ENCODE measurements around the gene MRPL50. TPM values are rescaled to one million over a fixed set of nuclear protein-coding genes. Genes with fewer than 3 reads are reported as not detected.

MRPL50 gene
- total RNA-seq, 1 donor from 2014 or later: 11.9 TPM

DNA sequence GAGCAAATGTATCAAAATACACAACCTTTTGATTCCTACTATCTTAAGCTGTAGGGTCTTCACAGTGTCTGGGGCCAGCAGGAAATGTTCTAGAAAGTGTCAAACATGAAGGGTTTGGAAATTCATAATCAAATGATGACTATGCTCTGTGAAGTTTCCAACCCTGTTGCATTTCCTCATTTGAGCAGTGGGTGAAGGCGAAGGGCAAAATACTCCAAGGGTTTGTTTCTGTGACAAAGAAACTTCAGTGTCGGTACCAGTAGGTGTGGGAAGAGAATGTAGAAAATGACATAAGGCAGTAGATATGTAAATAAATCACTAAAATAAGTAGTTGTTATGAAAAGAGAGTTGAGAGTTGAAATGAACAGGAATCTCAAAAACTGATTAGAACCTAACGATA is 36.6 kb upstream of the MRPL50 start:
- Mint-ChIP-seq H3K27me3 (ENCODE audit: low read depth, unreplicated experiment) (peaks cover 10% of the 10 kb centered on the region), H3K4me1 (ENCODE audit: low read depth, unreplicated experiment) (peaks cover 1% of the 10 kb centered on the region), H3K9me3 (ENCODE audit: unreplicated experiment) (no peaks in the 10 kb centered on the region), H3K27ac (ENCODE audit: unreplicated experiment) (no peak overlapping the region), H3K4me3 (ENCODE audit: unreplicated experiment) (no peak overlapping the region), H3K36me3 (ENCODE audit: low read depth, unreplicated experiment) (no peaks in the 10 kb centered on the region)
- no peak overlapping the region for H3K9ac ChIP-seq (ENCODE audit: low read length)
- no peak overlapping the region for H2AFZ ChIP-seq (ENCODE audit: low read depth, low read length)
- no peak overlapping the region for H3K4me3 ChIP-seq (ENCODE audit: insufficient read depth, low read depth, low read length)
- FAIRE-seq (no peak), DNase-seq (ENCODE audit: low read depth) (no peak)
- TF ChIP-seq, protein P1, sequence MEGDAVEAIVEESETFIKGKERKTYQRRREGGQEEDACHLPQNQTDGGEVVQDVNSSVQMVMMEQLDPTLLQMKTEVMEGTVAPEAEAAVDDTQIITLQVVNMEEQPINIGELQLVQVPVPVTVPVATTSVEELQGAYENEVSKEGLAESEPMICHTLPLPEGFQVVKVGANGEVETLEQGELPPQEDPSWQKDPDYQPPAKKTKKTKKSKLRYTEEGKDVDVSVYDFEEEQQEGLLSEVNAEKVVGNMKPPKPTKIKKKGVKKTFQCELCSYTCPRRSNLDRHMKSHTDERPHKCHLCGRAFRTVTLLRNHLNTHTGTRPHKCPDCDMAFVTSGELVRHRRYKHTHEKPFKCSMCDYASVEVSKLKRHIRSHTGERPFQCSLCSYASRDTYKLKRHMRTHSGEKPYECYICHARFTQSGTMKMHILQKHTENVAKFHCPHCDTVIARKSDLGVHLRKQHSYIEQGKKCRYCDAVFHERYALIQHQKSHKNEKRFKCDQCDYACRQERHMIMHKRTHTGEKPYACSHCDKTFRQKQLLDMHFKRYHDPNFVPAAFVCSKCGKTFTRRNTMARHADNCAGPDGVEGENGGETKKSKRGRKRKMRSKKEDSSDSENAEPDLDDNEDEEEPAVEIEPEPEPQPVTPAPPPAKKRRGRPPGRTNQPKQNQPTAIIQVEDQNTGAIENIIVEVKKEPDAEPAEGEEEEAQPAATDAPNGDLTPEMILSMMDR (IDR thresholded peaks at IDR 0.05; ENCODE audit: insufficient read depth, low read depth, low read length): no peak
- no peak for TF ChIP-seq EZH2 (IDR thresholded peaks at IDR 0.05; ENCODE audit: insufficient read depth, low read length)
- H4K20me1 ChIP-seq (ENCODE audit: insufficient read depth, low read length): no peaks in the 10 kb centered on the region
- no peaks in the 10 kb centered on the region for H3K36me3 ChIP-seq (ENCODE audit: insufficient read depth, low read length)
- no peak overlapping the region for H3K27ac ChIP-seq (ENCODE audit: low read depth, low read length)
- no peaks in the 10 kb centered on the region for H3K9me3 ChIP-seq (ENCODE audit: insufficient read depth, low read depth, low read length)
- no peak overlapping the region for H3K4me2 ChIP-seq (ENCODE audit: low read length)
- H3K79me2 ChIP-seq (ENCODE audit: insufficient read depth, low read length): no peaks in the 10 kb centered on the region
- H3K4me1 ChIP-seq (ENCODE audit: insufficient read depth, low read length): no peaks in the 10 kb centered on the region
- peaks cover 2% of the 10 kb centered on the region for H3K27me3 ChIP-seq (ENCODE audit: insufficient read depth, low read length)

DNA sequence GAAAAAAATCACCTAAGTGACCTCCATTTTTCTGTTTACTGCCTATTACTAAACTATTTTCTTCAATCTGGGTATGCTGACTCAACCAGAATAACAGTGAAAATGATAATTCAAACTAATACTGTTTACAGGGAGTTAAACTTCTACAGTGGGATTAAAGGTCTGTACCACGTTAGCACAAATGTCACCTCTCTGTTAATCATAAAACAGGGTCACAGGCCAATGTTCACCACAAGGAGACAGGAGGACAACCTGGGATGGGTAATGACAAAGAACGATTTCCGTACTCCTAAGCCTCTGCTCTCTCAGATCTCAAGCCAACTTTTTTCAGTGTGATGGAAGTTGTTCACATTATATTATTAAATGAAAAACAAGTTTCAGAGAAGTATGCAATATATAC is 34.8 kb upstream of the MRPL50 start:
- peaks cover 1% of the 10 kb centered on the region for H3K4me1 Mint-ChIP-seq (ENCODE audit: low read depth, unreplicated experiment)
- no peak overlapping the region for H2AFZ ChIP-seq (ENCODE audit: low read depth, low read length)
- no peaks in the 10 kb centered on the region for H3K79me2 ChIP-seq (ENCODE audit: insufficient read depth, low read length)
- FAIRE-seq (no peak), DNase-seq (ENCODE audit: low read depth) (no peak)
- no peak overlapping the region for H3K4me3 Mint-ChIP-seq (ENCODE audit: unreplicated experiment)
- H4K20me1 ChIP-seq (ENCODE audit: insufficient read depth, low read length): no peaks in the 10 kb centered on the region
- H3K4me2 ChIP-seq (ENCODE audit: low read length): no peak overlapping the region
- H3K36me3 Mint-ChIP-seq (ENCODE audit: low read depth, unreplicated experiment): no peaks in the 10 kb centered on the region
- no peaks in the 10 kb centered on the region for H3K9me3 ChIP-seq (ENCODE audit: insufficient read depth, low read depth, low read length)
- no peaks in the 10 kb centered on the region for H3K36me3 ChIP-seq (ENCODE audit: insufficient read depth, low read length)
- no peak overlapping the region for H3K27ac Mint-ChIP-seq (ENCODE audit: unreplicated experiment)
- no peaks in the 10 kb centered on the region for H3K4me1 ChIP-seq (ENCODE audit: insufficient read depth, low read length)
- H3K9me3 Mint-ChIP-seq (ENCODE audit: unreplicated experiment): no peaks in the 10 kb centered on the region
- H3K27ac ChIP-seq (ENCODE audit: low read depth, low read length): no peak overlapping the region
- peaks cover 2% of the 10 kb centered on the region for H3K27me3 ChIP-seq (ENCODE audit: insufficient read depth, low read length)
- no peak overlapping the region for H3K4me3 ChIP-seq (ENCODE audit: insufficient read depth, low read depth, low read length)
- H3K9ac ChIP-seq (ENCODE audit: low read length): no peak overlapping the region
- TF ChIP-seq, protein P1 (IDR thresholded peaks at IDR 0.05; ENCODE audit: insufficient read depth, low read depth, low read length): no peak
- no peak for TF ChIP-seq EZH2 (IDR thresholded peaks at IDR 0.05; ENCODE audit: insufficient read depth, low read length)
- H3K27me3 Mint-ChIP-seq (ENCODE audit: low read depth, unreplicated experiment): peaks cover 14% of the 10 kb centered on the region

DNA sequence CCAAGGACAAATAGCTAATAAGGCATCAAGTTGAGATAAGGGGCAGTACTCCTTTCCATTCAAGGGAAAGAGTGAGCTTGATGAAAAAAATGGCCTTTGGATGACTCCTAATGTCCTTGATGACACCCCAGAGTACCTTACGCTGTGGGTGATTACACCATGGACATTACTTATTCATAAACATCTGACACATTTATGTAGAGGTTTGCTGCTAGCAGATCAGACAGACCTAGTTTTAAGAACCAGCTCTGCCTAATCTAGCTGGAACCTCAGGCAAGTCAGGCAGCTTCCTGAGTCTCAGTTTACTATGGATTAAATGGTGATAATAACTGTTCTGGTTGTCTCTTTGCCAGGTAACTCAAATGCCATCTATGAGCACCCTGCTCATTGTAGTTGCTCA is 34.3 kb upstream of the MRPL50 start:
- peaks cover 2% of the 10 kb centered on the region for H3K27me3 ChIP-seq (ENCODE audit: insufficient read depth, low read length)
- H3K9me3 ChIP-seq (ENCODE audit: insufficient read depth, low read depth, low read length): no peaks in the 10 kb centered on the region
- H3K27ac Mint-ChIP-seq (ENCODE audit: unreplicated experiment): no peak overlapping the region
- H4K20me1 ChIP-seq (ENCODE audit: insufficient read depth, low read length): no peaks in the 10 kb centered on the region
- no peaks in the 10 kb centered on the region for H3K36me3 Mint-ChIP-seq (ENCODE audit: low read depth, unreplicated experiment)
- no peaks in the 10 kb centered on the region for H3K36me3 ChIP-seq (ENCODE audit: insufficient read depth, low read length)
- no peaks in the 10 kb centered on the region for H3K79me2 ChIP-seq (ENCODE audit: insufficient read depth, low read length)
- H3K4me2 ChIP-seq (ENCODE audit: low read length): no peak overlapping the region
- no peak overlapping the region for H3K27ac ChIP-seq (ENCODE audit: low read depth, low read length)
- H3K4me3 Mint-ChIP-seq (ENCODE audit: unreplicated experiment): no peak overlapping the region
- H3K4me3 ChIP-seq (ENCODE audit: insufficient read depth, low read depth, low read length): no peak overlapping the region
- H2AFZ ChIP-seq (ENCODE audit: low read depth, low read length): no peak overlapping the region
- no peaks in the 10 kb centered on the region for H3K4me1 ChIP-seq (ENCODE audit: insufficient read depth, low read length)
- no peak for TF ChIP-seq EZH2 (IDR thresholded peaks at IDR 0.05; ENCODE audit: insufficient read depth, low read length)
- TF ChIP-seq, protein P1 (IDR thresholded peaks at IDR 0.05; ENCODE audit: insufficient read depth, low read depth, low read length): no peak
- H3K4me1 Mint-ChIP-seq (ENCODE audit: low read depth, unreplicated experiment): peaks cover 1% of the 10 kb centered on the region
- H3K9me3 Mint-ChIP-seq (ENCODE audit: unreplicated experiment): no peaks in the 10 kb centered on the region
- H3K27me3 Mint-ChIP-seq (ENCODE audit: low read depth, unreplicated experiment): peaks cover 14% of the 10 kb centered on the region
- no peak overlapping the region for H3K9ac ChIP-seq (ENCODE audit: low read length)
- DNase-seq (ENCODE audit: low read depth): no peak
- no peak for FAIRE-seq

Measured in astrocyte (in vitro differentiated cells and primary cell).